Nephron progenitor cell (in vitro differentiated cells): ENCODE results near the gene ETV1.
A peak's percentile ranks its signal among the peaks of the same experiment; 100 is the strongest.

Experiments used
- DNase-seq: peaks from one replicate; pipeline ENCODE4 v3.0.0; 2021
- H3K27ac Mint-ChIP-seq: 2 replicates; pipeline ENCODE4 v1.8.0; 2021; ENCODE audit warnings: mild to moderate bottlenecking, moderate library complexity, mixed read lengths
- H3K27me3 Mint-ChIP-seq: 2 replicates; pipeline ENCODE4 v1.8.0; 2021; ENCODE audit warnings: mild to moderate bottlenecking, low read depth, mixed read lengths; ENCODE audit not compliant: poor library complexity
- H3K36me3 Mint-ChIP-seq: 2 replicates; pipeline ENCODE4 v1.8.0; 2021; ENCODE audit warnings: low read depth, mixed read lengths
- H3K4me1 Mint-ChIP-seq: 2 replicates; pipeline ENCODE4 v1.8.0; 2021; ENCODE audit warnings: mixed read lengths
- H3K4me3 Mint-ChIP-seq: 2 replicates; pipeline ENCODE4 v1.8.0; 2021; ENCODE audit warnings: mild to moderate bottlenecking, moderate library complexity, mixed read lengths
- H3K9me3 Mint-ChIP-seq: 2 replicates; pipeline ENCODE4 v1.8.0; 2021; ENCODE audit warnings: mild to moderate bottlenecking, moderate library complexity, mixed read lengths
- CTCF ChIP-seq: fragments of 200-600 bp; sonication (generic); IDR thresholded peaks from 2 replicates; pipeline ENCODE4 v1.5.0; 2021; ENCODE audit warnings: antibody characterized with exemption

The ETV1 gene

GRCh38 chr7:13989949-13990305, 461 bp upstream of the ETV1 start:
- TF ChIP-seq CTCF: no peak
- no peak for DNase-seq
- no peak overlapping the region for H3K4me3 Mint-ChIP-seq
- H3K36me3 Mint-ChIP-seq: no peaks in the 10 kb centered on the region
- no peaks in the 10 kb centered on the region for H3K9me3 Mint-ChIP-seq
- peaks cover 6% of the 10 kb centered on the region for H3K4me1 Mint-ChIP-seq
- no peaks in the 10 kb centered on the region for H3K27me3 Mint-ChIP-seq
- no peak overlapping the region for H3K27ac Mint-ChIP-seq

GRCh38 chr7:13988731-13989125, 738 bp downstream of the ETV1 start:
- DNase-seq: peak; percentile 47
- H3K27ac Mint-ChIP-seq: no peak overlapping the region
- H3K4me3 Mint-ChIP-seq: no peak overlapping the region

GRCh38 chr7:13988065-13988464, 1.4 kb downstream of the ETV1 start:
- Mint-ChIP-seq H3K4me1 (peaks cover 5% of the 10 kb centered on the region), H3K27ac (no peak overlapping the region), H3K36me3 (peaks cover 1% of the 10 kb centered on the region), H3K27me3 (no peaks in the 10 kb centered on the region), H3K4me3 (no peak overlapping the region), H3K9me3 (no peaks in the 10 kb centered on the region)
- TF ChIP-seq CTCF: no peak
- DNase-seq: peak; percentile 12

More at GRCh38 chr7:13988731-13989125, 738 bp downstream of the ETV1 start:
- Mint-ChIP-seq H3K27me3 (no peaks in the 10 kb centered on the region), H3K36me3 (no peaks in the 10 kb centered on the region), H3K4me1 (peaks cover 6% of the 10 kb centered on the region), H3K9me3 (no peaks in the 10 kb centered on the region)
- no peak for TF ChIP-seq CTCF

- Mint-ChIP-seq H3K4me3 (no peak overlapping the region), H3K9me3 (no peaks in the 10 kb centered on the region), H3K36me3 (peaks cover 7% of the 10 kb centered on the region), H3K27me3 (no peaks in the 10 kb centered on the region), H3K27ac (no peak overlapping the region), H3K4me1 (peaks cover 9% of the 10 kb centered on the region)
- DNase-seq: no peak
- TF ChIP-seq CTCF: no peak
These were observed 2.1 kb downstream of the ETV1 start for GRCh38 chr7:13987395-13987794.

GRCh38 chr7:13986208-13986607, 3.3 kb downstream of the ETV1 start:
- H3K27ac Mint-ChIP-seq: no peak overlapping the region

More at GRCh38 chr7:13986208-13986607, 3.3 kb downstream of the ETV1 start:
- no peaks in the 10 kb centered on the region for H3K27me3 Mint-ChIP-seq
- H3K4me1 Mint-ChIP-seq: peaks cover 14% of the 10 kb centered on the region
- peaks cover 7% of the 10 kb centered on the region for H3K36me3 Mint-ChIP-seq
- DNase-seq: no peak
- TF ChIP-seq CTCF: no peak
- H3K4me3 Mint-ChIP-seq: no peak overlapping the region
- H3K9me3 Mint-ChIP-seq: no peaks in the 10 kb centered on the region
